K562 (cell line): Measurements from ENCODE around the gene TMEM203. TPM values are rescaled to one million over a fixed set of nuclear protein-coding genes. Genes with fewer than 3 reads are reported as not detected.

Experiments used
- BCL6 ChIP-seq: fragments of 250-450 bp; sonication (Bioruptor Pico); IDR thresholded peaks from 2 replicates; pipeline ENCODE4 v1.4.0; 2020
- FIP1L1 ChIP-seq: fragments of 200-400 bp; formaldehyde crosslinking; IDR thresholded peaks from 2 replicates; pipeline ENCODE4 v1.6.1; 2018; ENCODE audit warnings: mild to moderate bottlenecking, low read depth, low read length; ENCODE audit not compliant: poor library complexity, severe bottlenecking
- HMGN3 ChIP-seq: IDR thresholded peaks from 2 replicates; pipeline ENCODE4 v1.6.1; 2011; ENCODE audit warnings: borderline replicate concordance, low read depth, mild to moderate bottlenecking, mixed read lengths, low read length; ENCODE audit not compliant: insufficient read length; ENCODE audit errors: extremely low read depth
- MAZ ChIP-seq, 2 experiments: fragments of 450-650 bp in 1 of 2; sonication (generic) in 1 of 2; formaldehyde crosslinking; IDR thresholded peaks in 1 of 2; conservative IDR thresholded peaks in 1 of 2; 2 replicates each; pipeline versions ENCODE4 v1.4.0 to v1.5.0; 2020; ENCODE audit warnings: mild to moderate bottlenecking in 1 of 2, missing genetic modification reagents in 1 of 2
- NFE2 ChIP-seq: IDR thresholded peaks from 2 replicates; pipeline ENCODE4 v1.6.1; 2014; ENCODE audit warnings: antibody characterized with exemption, low read depth
- RUNX1 ChIP-seq: sonication (generic); IDR thresholded peaks from 2 replicates; pipeline ENCODE4 v1.6.1; 2016; ENCODE audit warnings: antibody characterized with exemption, low read depth
- SOX6 ChIP-seq: fragments of 450-650 bp; IDR thresholded peaks from 2 replicates; pipeline ENCODE4 v1.6.1; 2014; ENCODE audit warnings: mild to moderate bottlenecking
- SRF ChIP-seq, 2 experiments: fragments of 250-450, 450-650 bp in 1 of 2; sonication (Bioruptor Pico) in 1 of 2; sonication (generic) in 1 of 2; formaldehyde crosslinking; IDR thresholded peaks; 2 replicates each; pipeline versions ENCODE4 v1.5.0 to v1.5.1; 2020 to 2022; ENCODE audit warnings: mild to moderate bottlenecking in 1 of 2, missing genetic modification reagents in 1 of 2
- ZNF668 ChIP-seq: fragments of 250-450 bp; sonication (Bioruptor Pico); IDR thresholded peaks from 2 replicates; pipeline ENCODE4 v1.8.0; 2022; ENCODE audit warnings: mild to moderate bottlenecking, inconsistent platforms
- polyA plus RNA-seq, 8 experiments: library from polyadenylated mRNA; depleted of rRNA in 4 of 8; stranded (reverse) in 5 of 8; unstranded in 3 of 8; fragments of >200 nt; fragmentation: Nextera tagmentation in 2 of 8; fragmentation: Illumina TruSeq in 1 of 8; extraction: Ambion mirVana in 2 of 8; extraction: Trizol in 1 of 8; gene quantifications; 2 replicates each; pipeline versions ENCODE4 v1.2.1 to v1.2.3, GENCODE V29; 2011 to 2014; ENCODE audit warnings: inconsistent platforms in 1 of 8, missing spikeins in 1 of 8
- total RNA-seq, 7 experiments: library from RNA; depleted of rRNA in 6 of 7; stranded (reverse); fragments of >200 nt in 6 of 7; fragmentation: Illumina TruSeq in 2 of 7; extraction: Trizol in 2 of 7; gene quantifications; 2 replicates each; pipeline versions ENCODE4 v1.2.1 to v1.2.3, GENCODE V29; 2011 to 2021; ENCODE audit warnings: low replicate concordance in 1 of 7
- TF ChIP-seq, protein P1 (sequence below): fragments of 450-650 bp; formaldehyde crosslinking; IDR thresholded peaks from 2 replicates; pipeline ENCODE4 v1.4.0; 2022; ENCODE audit warnings: mild to moderate bottlenecking, moderate library complexity
- TF ChIP-seq, protein P2 (sequence below): fragments of 250-450 bp; sonication (Bioruptor Pico); IDR thresholded peaks from 2 replicates; pipeline ENCODE4 v1.4.0; 2020; ENCODE audit warnings: mild to moderate bottlenecking, moderate library complexity, borderline replicate concordance
- TF ChIP-seq, protein P3 (sequence below): fragments of 450-650 bp; IDR thresholded peaks from 2 replicates; pipeline ENCODE4 v1.6.1; 2016; ENCODE audit warnings: mild to moderate bottlenecking, moderate library complexity

The TMEM203 gene
- total and polyA plus RNA-seq, 9 of the 15 experiments (the other 6 are each of a cell fraction or from before 2014, with no cell fraction given): 8.8 to 59.5 (median 37.6) TPM

DNA sequence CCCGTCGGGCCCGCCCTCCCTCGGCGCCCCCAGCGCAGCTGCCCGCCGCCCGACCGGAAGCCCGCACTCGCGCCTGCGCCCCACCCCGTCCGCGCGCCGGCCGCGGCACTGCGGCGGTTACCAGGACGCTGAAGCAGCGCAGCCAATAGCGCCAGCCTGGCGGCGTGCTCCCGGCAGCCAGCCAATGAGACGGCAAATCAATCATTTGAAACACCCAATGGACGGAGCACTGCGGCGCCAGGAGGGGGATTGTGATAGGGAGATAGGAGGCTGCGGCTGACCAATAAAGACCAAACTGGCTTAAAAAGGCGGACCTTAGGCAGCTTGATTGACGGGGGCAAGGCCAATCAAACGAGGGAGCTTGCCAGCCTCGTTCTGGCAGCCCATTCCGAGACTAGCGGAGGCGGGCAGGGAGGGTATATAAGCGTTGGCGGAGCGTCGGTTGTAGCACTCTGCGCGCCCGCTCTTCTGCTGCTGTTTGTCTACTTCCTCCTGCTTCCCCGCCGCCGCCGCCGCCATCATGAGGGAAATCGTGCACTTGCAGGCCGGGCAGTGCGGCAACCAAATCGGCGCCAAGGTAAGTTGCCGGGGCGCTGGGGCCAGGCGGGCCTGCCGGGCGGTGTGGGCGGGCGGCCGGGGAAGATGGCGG lies 35.5 kb upstream of the TMEM203 start, which contains the start of gene TUBB4B (continued):
- TF ChIP-seq, protein P1, sequence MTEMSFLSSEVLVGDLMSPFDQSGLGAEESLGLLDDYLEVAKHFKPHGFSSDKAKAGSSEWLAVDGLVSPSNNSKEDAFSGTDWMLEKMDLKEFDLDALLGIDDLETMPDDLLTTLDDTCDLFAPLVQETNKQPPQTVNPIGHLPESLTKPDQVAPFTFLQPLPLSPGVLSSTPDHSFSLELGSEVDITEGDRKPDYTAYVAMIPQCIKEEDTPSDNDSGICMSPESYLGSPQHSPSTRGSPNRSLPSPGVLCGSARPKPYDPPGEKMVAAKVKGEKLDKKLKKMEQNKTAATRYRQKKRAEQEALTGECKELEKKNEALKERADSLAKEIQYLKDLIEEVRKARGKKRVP: no peak
- no peak for TF ChIP-seq BCL6 (CRISPR knock-in tag)
- peak; percentile 96 for TF ChIP-seq FIP1L1
- no peak for TF ChIP-seq HMGN3
- no peak; the same call in 1 of the 2 replicates for TF ChIP-seq SOX6
- no peak for TF ChIP-seq RUNX1
- TF ChIP-seq SRF (CRISPR knock-in tag; IDR thresholded peaks at IDR 0.05): peak; percentile 25 to 64; a peak in 1 of 4 replicates
- TF ChIP-seq, protein P2, sequence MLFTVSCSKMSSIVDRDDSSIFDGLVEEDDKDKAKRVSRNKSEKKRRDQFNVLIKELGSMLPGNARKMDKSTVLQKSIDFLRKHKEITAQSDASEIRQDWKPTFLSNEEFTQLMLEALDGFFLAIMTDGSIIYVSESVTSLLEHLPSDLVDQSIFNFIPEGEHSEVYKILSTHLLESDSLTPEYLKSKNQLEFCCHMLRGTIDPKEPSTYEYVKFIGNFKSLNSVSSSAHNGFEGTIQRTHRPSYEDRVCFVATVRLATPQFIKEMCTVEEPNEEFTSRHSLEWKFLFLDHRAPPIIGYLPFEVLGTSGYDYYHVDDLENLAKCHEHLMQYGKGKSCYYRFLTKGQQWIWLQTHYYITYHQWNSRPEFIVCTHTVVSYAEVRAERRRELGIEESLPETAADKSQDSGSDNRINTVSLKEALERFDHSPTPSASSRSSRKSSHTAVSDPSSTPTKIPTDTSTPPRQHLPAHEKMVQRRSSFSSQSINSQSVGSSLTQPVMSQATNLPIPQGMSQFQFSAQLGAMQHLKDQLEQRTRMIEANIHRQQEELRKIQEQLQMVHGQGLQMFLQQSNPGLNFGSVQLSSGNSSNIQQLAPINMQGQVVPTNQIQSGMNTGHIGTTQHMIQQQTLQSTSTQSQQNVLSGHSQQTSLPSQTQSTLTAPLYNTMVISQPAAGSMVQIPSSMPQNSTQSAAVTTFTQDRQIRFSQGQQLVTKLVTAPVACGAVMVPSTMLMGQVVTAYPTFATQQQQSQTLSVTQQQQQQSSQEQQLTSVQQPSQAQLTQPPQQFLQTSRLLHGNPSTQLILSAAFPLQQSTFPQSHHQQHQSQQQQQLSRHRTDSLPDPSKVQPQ (CRISPR knock-in tag): no peak
- TF ChIP-seq MAZ (CRISPR knock-in tag; conservative IDR thresholded peaks at IDR 0.05 in 1 of 2, IDR thresholded peaks at IDR 0.05 in 1 of 2): peak in 1 of 2 experiments; percentile 42; a peak in 3 of 4 replicates
- TF ChIP-seq NFE2: peak; percentile 7; the same call in 1 of the 2 replicates
- TF ChIP-seq ZNF668 (CRISPR knock-in tag): no peak
- TF ChIP-seq, protein P3, sequence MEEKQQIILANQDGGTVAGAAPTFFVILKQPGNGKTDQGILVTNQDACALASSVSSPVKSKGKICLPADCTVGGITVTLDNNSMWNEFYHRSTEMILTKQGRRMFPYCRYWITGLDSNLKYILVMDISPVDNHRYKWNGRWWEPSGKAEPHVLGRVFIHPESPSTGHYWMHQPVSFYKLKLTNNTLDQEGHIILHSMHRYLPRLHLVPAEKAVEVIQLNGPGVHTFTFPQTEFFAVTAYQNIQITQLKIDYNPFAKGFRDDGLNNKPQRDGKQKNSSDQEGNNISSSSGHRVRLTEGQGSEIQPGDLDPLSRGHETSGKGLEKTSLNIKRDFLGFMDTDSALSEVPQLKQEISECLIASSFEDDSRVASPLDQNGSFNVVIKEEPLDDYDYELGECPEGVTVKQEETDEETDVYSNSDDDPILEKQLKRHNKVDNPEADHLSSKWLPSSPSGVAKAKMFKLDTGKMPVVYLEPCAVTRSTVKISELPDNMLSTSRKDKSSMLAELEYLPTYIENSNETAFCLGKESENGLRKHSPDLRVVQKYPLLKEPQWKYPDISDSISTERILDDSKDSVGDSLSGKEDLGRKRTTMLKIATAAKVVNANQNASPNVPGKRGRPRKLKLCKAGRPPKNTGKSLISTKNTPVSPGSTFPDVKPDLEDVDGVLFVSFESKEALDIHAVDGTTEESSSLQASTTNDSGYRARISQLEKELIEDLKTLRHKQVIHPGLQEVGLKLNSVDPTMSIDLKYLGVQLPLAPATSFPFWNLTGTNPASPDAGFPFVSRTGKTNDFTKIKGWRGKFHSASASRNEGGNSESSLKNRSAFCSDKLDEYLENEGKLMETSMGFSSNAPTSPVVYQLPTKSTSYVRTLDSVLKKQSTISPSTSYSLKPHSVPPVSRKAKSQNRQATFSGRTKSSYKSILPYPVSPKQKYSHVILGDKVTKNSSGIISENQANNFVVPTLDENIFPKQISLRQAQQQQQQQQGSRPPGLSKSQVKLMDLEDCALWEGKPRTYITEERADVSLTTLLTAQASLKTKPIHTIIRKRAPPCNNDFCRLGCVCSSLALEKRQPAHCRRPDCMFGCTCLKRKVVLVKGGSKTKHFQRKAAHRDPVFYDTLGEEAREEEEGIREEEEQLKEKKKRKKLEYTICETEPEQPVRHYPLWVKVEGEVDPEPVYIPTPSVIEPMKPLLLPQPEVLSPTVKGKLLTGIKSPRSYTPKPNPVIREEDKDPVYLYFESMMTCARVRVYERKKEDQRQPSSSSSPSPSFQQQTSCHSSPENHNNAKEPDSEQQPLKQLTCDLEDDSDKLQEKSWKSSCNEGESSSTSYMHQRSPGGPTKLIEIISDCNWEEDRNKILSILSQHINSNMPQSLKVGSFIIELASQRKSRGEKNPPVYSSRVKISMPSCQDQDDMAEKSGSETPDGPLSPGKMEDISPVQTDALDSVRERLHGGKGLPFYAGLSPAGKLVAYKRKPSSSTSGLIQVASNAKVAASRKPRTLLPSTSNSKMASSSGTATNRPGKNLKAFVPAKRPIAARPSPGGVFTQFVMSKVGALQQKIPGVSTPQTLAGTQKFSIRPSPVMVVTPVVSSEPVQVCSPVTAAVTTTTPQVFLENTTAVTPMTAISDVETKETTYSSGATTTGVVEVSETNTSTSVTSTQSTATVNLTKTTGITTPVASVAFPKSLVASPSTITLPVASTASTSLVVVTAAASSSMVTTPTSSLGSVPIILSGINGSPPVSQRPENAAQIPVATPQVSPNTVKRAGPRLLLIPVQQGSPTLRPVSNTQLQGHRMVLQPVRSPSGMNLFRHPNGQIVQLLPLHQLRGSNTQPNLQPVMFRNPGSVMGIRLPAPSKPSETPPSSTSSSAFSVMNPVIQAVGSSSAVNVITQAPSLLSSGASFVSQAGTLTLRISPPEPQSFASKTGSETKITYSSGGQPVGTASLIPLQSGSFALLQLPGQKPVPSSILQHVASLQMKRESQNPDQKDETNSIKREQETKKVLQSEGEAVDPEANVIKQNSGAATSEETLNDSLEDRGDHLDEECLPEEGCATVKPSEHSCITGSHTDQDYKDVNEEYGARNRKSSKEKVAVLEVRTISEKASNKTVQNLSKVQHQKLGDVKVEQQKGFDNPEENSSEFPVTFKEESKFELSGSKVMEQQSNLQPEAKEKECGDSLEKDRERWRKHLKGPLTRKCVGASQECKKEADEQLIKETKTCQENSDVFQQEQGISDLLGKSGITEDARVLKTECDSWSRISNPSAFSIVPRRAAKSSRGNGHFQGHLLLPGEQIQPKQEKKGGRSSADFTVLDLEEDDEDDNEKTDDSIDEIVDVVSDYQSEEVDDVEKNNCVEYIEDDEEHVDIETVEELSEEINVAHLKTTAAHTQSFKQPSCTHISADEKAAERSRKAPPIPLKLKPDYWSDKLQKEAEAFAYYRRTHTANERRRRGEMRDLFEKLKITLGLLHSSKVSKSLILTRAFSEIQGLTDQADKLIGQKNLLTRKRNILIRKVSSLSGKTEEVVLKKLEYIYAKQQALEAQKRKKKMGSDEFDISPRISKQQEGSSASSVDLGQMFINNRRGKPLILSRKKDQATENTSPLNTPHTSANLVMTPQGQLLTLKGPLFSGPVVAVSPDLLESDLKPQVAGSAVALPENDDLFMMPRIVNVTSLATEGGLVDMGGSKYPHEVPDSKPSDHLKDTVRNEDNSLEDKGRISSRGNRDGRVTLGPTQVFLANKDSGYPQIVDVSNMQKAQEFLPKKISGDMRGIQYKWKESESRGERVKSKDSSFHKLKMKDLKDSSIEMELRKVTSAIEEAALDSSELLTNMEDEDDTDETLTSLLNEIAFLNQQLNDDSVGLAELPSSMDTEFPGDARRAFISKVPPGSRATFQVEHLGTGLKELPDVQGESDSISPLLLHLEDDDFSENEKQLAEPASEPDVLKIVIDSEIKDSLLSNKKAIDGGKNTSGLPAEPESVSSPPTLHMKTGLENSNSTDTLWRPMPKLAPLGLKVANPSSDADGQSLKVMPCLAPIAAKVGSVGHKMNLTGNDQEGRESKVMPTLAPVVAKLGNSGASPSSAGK: no peak
